Neuronal stem cell (in vitro differentiated cells): ENCODE results near the gene GYS1. TPM values are rescaled to one million over a fixed set of nuclear protein-coding genes. Genes with fewer than 3 reads are reported as not detected.
"Not testable (repeated sequence)": the region's sequence is repeated elsewhere in the genome, so short reads cannot be mapped to it uniquely, and the experiment has no call there.

Experiments
- DNase-seq: peaks from one replicate; pipeline ENCODE4 v3.0.0-alpha.2; 2013; ENCODE audit warnings: low spot score
- H2AFZ ChIP-seq: one replicate; pipeline ENCODE4 v1.6.1; 2013; ENCODE audit warnings: mild to moderate bottlenecking, low read length, inconsistent platforms
- H2AK5ac ChIP-seq: 2 replicates; pipeline ENCODE4 v1.6.1; 2013; ENCODE audit warnings: low read depth, mild to moderate bottlenecking, inconsistent platforms, low read length, moderate library complexity, mixed read lengths
- H2BK120ac ChIP-seq: 2 replicates; pipeline ENCODE4 v1.6.1; 2013; ENCODE audit warnings: low read depth, mild to moderate bottlenecking, inconsistent platforms, low read length, moderate library complexity, mixed read lengths
- H2BK12ac ChIP-seq: one replicate; pipeline ENCODE4 v1.6.1; 2013; ENCODE audit warnings: low read length, inconsistent platforms
- H2BK15ac ChIP-seq: 2 replicates; pipeline ENCODE4 v1.6.1; 2013; ENCODE audit warnings: mild to moderate bottlenecking, low read length, inconsistent platforms, mixed read lengths
- H2BK5ac ChIP-seq: one replicate; pipeline ENCODE4 v1.6.1; 2013; ENCODE audit warnings: inconsistent platforms, mild to moderate bottlenecking, low read length, moderate library complexity
- H3K14ac ChIP-seq: one replicate; pipeline ENCODE4 v1.6.1; 2013; ENCODE audit warnings: low read length, inconsistent platforms
- H3K18ac ChIP-seq: 2 replicates; pipeline ENCODE4 v1.6.1; 2013; ENCODE audit warnings: low read length, inconsistent platforms
- H3K23ac ChIP-seq: 2 replicates; pipeline ENCODE4 v1.6.1; 2013; ENCODE audit warnings: low read depth, mild to moderate bottlenecking, mixed read lengths, low read length, inconsistent platforms; ENCODE audit not compliant: poor library complexity
- H3K27ac ChIP-seq: replicated peaks from 3 replicates; pipeline ENCODE4 v1.5.1; 2013; ENCODE audit warnings: low read length, inconsistent platforms
- H3K27me3 ChIP-seq, 3 experiments: 2 replicates each; pipeline ENCODE4 v1.6.1; 2013; ENCODE audit warnings: low read length in 3 of 3, mild to moderate bottlenecking in 2 of 3, inconsistent platforms in 1 of 3, low read depth in 1 of 3, mixed read lengths in 1 of 3, moderate library complexity in 1 of 3; ENCODE audit not compliant: control insufficient read depth in 3 of 3, insufficient read depth in 3 of 3
- H3K36me3 ChIP-seq, 2 donors: replicated peaks in 1 of 2; 2 replicates each; pipeline ENCODE4 v1.6.1; 2013; ENCODE audit warnings: low read length in 2 of 2; ENCODE audit not compliant: control insufficient read depth in 2 of 2, insufficient read depth in 2 of 2
- H3K4ac ChIP-seq: 2 replicates; pipeline ENCODE4 v1.6.1; 2013; ENCODE audit warnings: inconsistent platforms, mild to moderate bottlenecking, low read length, moderate library complexity
- H3K4me1 ChIP-seq, 2 donors: 1 replicate in 1 of 2; 2 replicates in 1 of 2; pipeline ENCODE4 v1.6.1; 2013; ENCODE audit warnings: low read length in 2 of 2, low read depth in 1 of 2; ENCODE audit not compliant: control insufficient read depth in 2 of 2, insufficient read depth in 1 of 2
- H3K4me2 ChIP-seq: one replicate; pipeline ENCODE4 v1.6.1; 2013; ENCODE audit warnings: mild to moderate bottlenecking, low read length, inconsistent platforms; ENCODE audit not compliant: insufficient read depth, poor library complexity, severe bottlenecking
- H3K4me3 ChIP-seq, 2 donors: 2 replicates each; pipeline ENCODE4 v1.5.1; 2013; ENCODE audit warnings: low read length in 2 of 2, mild to moderate bottlenecking in 2 of 2, inconsistent platforms in 1 of 2, moderate library complexity in 1 of 2
- H3K79me1 ChIP-seq: one replicate; pipeline ENCODE4 v1.6.1; 2013; ENCODE audit warnings: low read depth, mild to moderate bottlenecking, inconsistent platforms, low read length, moderate library complexity
- H3K9ac ChIP-seq: one replicate; pipeline ENCODE4 v1.6.1; 2013; ENCODE audit warnings: mild to moderate bottlenecking, low read depth, low read length, inconsistent platforms; ENCODE audit not compliant: poor library complexity
- H3K9me3 ChIP-seq, 2 donors: replicated peaks in 1 of 2; 2 replicates each; pipeline versions ENCODE3 to v1.6.1; 2013; ENCODE audit warnings: low read length in 2 of 2, mild to moderate bottlenecking in 2 of 2, inconsistent platforms in 1 of 2, low read depth in 1 of 2, mixed read lengths in 1 of 2, moderate library complexity in 1 of 2; ENCODE audit not compliant: control insufficient read depth in 2 of 2, insufficient read depth in 1 of 2
- H4K8ac ChIP-seq: one replicate; pipeline ENCODE4 v1.6.1; 2013; ENCODE audit warnings: low read depth, mild to moderate bottlenecking, inconsistent platforms, low read length, moderate library complexity
- H4K91ac ChIP-seq: one replicate; pipeline ENCODE4 v1.6.1; 2013; ENCODE audit warnings: low read length, low read depth, mild to moderate bottlenecking, inconsistent platforms; ENCODE audit not compliant: poor library complexity
- WGBS, 2 donors: extraction: QIAGEN DNeasy Blood & Tissue Kit; methylation state at CpG; one replicate each; pipeline ENCODE4 v1.1.7; 2013; ENCODE audit warnings: missing lambda C conversion rate in 2 of 2, mixed read lengths in 1 of 2; ENCODE audit not compliant: insufficient read length in 2 of 2, insufficient replicate concordance in 1 of 2; ENCODE audit errors: extremely low coverage in 2 of 2; 5-methylcytosine and 5-hydroxymethylcytosine counted together
- polyA plus RNA-seq, 2 experiments: library from polyadenylated mRNA; stranded (reverse); fragments of 200-250 nt; gene quantifications; one replicate each; pipeline ENCODE4 v1.2.3, GENCODE V29; 2013

The GYS1 gene
- 17.7 TPM for polyA plus RNA-seq (2013, experiment 1 of 2)
- 16.4 TPM for polyA plus RNA-seq (2013, experiment 2 of 2)

DNA sequence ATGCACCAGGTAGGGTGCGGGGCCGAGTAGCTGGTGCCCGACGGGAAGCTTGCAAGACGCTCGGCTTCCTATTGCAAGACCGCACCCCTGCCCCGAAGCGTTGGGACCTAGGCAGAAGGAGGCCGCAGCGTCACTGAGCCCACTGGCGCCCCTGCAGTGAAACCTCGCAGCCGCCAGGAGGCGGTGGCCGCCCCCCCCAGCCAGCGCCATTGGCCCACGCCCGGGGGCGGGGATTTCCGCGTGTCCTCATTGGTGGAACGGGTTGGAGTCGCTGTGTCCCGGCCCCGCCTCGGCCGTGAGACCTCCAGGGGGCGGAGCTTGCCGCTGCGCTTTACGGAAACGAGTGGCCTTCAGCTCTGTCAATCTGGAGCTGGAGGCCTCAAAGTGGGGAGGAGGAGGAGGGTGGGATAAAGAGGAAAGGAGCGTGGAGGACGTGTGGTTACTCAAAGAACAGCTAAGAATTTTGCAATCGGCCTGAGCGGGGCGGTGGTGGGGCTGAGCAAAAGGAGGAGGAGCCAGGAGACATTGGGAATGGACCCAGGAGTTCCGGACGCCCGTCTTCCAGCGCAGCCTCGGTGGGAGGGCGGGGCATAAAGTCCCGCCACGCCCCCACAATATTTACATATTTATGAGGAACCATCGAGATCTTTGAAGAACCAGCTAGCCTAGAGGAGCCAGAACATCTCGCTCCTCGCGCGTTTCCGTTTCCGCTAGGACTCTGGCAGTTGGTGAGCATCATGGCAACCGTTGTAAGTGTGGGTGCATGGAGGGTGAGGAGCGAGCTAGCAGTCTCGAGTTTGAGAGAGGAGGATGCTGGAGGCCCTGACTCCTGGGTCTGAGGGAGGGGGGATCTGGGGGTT, at the start of gene GYS1, which contains the start of gene RUVBL2:
Gene GYS1, minus strand, starts transcription at position 135 of the 860 bp plus-strand sequence. CDS start 197 bp downstream, outside the sequence.
Gene RUVBL2, plus strand, starts transcription at position 713 of the 860 bp plus-strand sequence. Its CDS starts 25 bp downstream, at position 738.
- peak within 1 kb of the TSS; percentile 92 for H3K27ac ChIP-seq
- WGBS, 2 donors: no CpG with 5 or more reads among the region's 56 CpGs
- peaks cover 7 to 14% of the 10 kb centered on the region in 2 donors for H3K4me1 ChIP-seq
- peak within 1 kb of the TSS; percentile 96 for H3K18ac ChIP-seq
- peak within 1 kb of the TSS; percentile 98 for H3K4me2 ChIP-seq
- no peaks in the 10 kb centered on the region for H3K27me3 ChIP-seq
- H4K91ac ChIP-seq: peak within 1 kb of the TSS; percentile 88
- no peak within 1 kb of the TSS for H2BK12ac ChIP-seq
- no peaks in the 10 kb centered on the region for H3K9me3 ChIP-seq
- peak within 1 kb of the TSS; percentile 60 for H2AK5ac ChIP-seq
- H2BK120ac ChIP-seq: peak within 1 kb of the TSS; percentile 7
- H3K9ac ChIP-seq: peak within 1 kb of the TSS; percentile 92
- H3K79me1 ChIP-seq: peaks cover 12% of the 10 kb centered on the region
- no peak within 1 kb of the TSS for H3K4ac ChIP-seq
- DNase-seq: peak; percentile 99
- H2AFZ ChIP-seq: peak within 1 kb of the TSS; percentile 92
- H2BK5ac ChIP-seq: peak within 1 kb of the TSS; percentile 67
- H3K36me3 ChIP-seq: peaks cover 6 to 22% of the 10 kb centered on the region in 2 donors
- peak within 1 kb of the TSS; percentile 89 for H3K23ac ChIP-seq
- peak within 1 kb of the TSS; percentile 60 to 91 for H3K4me3 ChIP-seq
- H4K8ac ChIP-seq: no peak within 1 kb of the TSS
- H3K14ac ChIP-seq: no peak within 1 kb of the TSS
- H2BK15ac ChIP-seq: peak within 1 kb of the TSS; percentile 51

DNA sequence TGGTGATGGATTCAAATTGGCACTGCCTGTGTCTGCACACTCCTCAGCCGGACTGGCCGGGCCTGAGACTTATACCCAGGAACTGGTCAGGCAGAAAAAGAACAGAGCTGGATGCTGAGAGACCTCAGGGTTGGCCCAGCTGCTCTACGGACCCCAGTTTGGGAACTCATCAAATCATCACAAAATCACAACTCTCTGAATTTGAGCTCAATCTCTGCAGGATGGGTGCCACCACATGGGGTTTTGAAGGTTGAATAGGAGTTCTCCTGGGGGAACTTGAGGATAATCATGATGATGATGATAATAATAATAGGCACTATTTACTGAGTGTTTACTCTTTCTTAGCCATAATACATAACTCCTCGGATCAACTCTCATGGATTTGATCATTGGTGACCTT, 49.6 kb upstream of the GYS1 start:
- H3K27ac ChIP-seq, H4K91ac ChIP-seq, H3K14ac ChIP-seq, H2BK5ac ChIP-seq, H2BK12ac ChIP-seq, H2BK120ac ChIP-seq, H3K4me3 ChIP-seq, H2AK5ac ChIP-seq, H2BK15ac ChIP-seq, DNase-seq, H2AFZ ChIP-seq, H3K4me1 ChIP-seq, H3K9me3 ChIP-seq, H3K18ac ChIP-seq, H3K27me3 ChIP-seq, H3K4me2 ChIP-seq, H3K4ac ChIP-seq, H3K23ac ChIP-seq, H3K36me3 ChIP-seq, H3K9ac ChIP-seq, H4K8ac ChIP-seq, H3K79me1 ChIP-seq: not testable (repeated sequence)
- WGBS, 2 donors: no CpG with 5 or more reads among the region's 4 CpGs

- no peak overlapping the region for H3K4ac ChIP-seq
- H3K14ac ChIP-seq: no peak overlapping the region
- no peak overlapping the region for H2BK12ac ChIP-seq
- no peak overlapping the region for H2AK5ac ChIP-seq
- H3K27ac ChIP-seq: no peak overlapping the region
- no peak overlapping the region for H2AFZ ChIP-seq
- H3K23ac ChIP-seq: no peak overlapping the region
- no peak overlapping the region for H4K8ac ChIP-seq
- H3K79me1 ChIP-seq: no peaks in the 10 kb centered on the region
- H3K18ac ChIP-seq: no peak overlapping the region
- no CpG with 5 or more reads among the region's 17 CpGs for WGBS, 2 donors
- H4K91ac ChIP-seq: no peak overlapping the region
- no peak overlapping the region for H3K4me3 ChIP-seq
- no peaks in the 10 kb centered on the region for H3K27me3 ChIP-seq
- no peak overlapping the region for H3K9ac ChIP-seq
- no peak overlapping the region for H2BK15ac ChIP-seq
- no peak overlapping the region for H3K4me2 ChIP-seq
- no peaks in the 10 kb centered on the region for H3K36me3 ChIP-seq
- no peak overlapping the region for H2BK5ac ChIP-seq
- H3K4me1 ChIP-seq: no peaks in the 10 kb centered on the region
- DNase-seq: no peak
- no peaks in the 10 kb centered on the region for H3K9me3 ChIP-seq
- H2BK120ac ChIP-seq: no peak overlapping the region
Observed at GRCh38 chr19:49042177-49042576, 49.1 kb upstream of the GYS1 start.

DNA sequence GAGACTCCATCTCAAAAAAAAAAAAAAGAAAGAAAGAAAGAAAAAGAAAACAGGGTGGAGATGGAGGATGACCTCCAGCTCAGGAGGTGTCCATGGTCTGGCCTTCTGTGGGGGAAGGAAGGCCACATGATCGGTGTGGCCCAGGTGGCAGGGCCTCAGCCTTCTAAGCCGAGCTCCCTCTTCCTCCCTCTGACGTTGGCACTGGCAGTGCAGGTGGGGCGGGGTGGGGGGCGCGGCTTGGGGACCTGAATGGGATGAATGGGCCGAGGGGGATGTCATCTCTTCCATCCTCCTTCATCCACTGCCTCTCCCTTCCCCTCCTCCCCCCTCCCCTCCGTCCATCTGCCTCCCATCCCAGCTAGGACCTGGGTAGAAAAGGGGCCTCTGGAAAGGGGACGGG, 46.6 kb upstream of the GYS1 start:
- not testable (repeated sequence) for H3K18ac ChIP-seq, H3K9me3 ChIP-seq, H2BK5ac ChIP-seq, H4K91ac ChIP-seq, H3K4me1 ChIP-seq, H3K23ac ChIP-seq, H2AFZ ChIP-seq, H3K79me1 ChIP-seq, H3K14ac ChIP-seq, H2BK12ac ChIP-seq, H3K4ac ChIP-seq, DNase-seq, H3K4me3 ChIP-seq, H3K9ac ChIP-seq, H3K36me3 ChIP-seq, H2AK5ac ChIP-seq, H4K8ac ChIP-seq, H3K27ac ChIP-seq, H3K27me3 ChIP-seq, H2BK120ac ChIP-seq, H2BK15ac ChIP-seq, H3K4me2 ChIP-seq
- no CpG with 5 or more reads among the region's 9 CpGs for WGBS, 2 donors
